HG02973 (cell line): ENCODE measurements around the gene NR2F6.

ENCODE experiments used
- ATAC-seq: cut with Tn5 transposase; IDR thresholded peaks from one replicate; pipeline ENCODE4 v1.9.1; 2021; ENCODE audit warnings: moderate library complexity; ENCODE audit not compliant: unreplicated experiment

Gene NR2F6

GRCh38 chr19:17264641-17264979 is 18.9 kb upstream of the NR2F6 start, which contains the start of gene USHBP1:
Gene USHBP1, minus strand, starts transcription at chr19:17264745. Its CDS starts 446 bp downstream, at chr19:17264299.
- ATAC-seq: no peak

GRCh38 chr19:17263712-17264640 is 18.3 kb upstream of the NR2F6 start:
- ATAC-seq: no peak

DNA sequence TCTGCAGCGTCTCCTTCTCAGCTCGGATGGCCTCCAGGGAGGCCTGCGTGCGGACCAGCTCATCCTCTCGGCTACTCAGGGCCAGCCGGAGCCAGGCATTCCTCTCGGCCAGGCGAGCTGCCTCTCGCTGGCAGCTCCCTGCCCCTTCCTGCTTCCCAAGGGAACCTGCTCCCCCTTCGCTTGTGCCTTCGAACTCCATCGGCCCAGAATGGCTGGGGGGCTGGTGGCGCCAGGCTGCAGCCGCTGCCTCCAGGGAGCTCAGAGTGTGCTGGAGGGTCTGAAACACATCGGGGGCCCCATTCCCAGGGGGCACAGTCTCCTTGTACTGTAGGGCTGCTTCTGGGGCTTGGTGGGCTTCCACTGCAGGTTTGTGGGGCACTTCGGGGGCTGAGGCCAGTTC is 16.8 kb upstream of the NR2F6 start:
- no peak for ATAC-seq

DNA sequence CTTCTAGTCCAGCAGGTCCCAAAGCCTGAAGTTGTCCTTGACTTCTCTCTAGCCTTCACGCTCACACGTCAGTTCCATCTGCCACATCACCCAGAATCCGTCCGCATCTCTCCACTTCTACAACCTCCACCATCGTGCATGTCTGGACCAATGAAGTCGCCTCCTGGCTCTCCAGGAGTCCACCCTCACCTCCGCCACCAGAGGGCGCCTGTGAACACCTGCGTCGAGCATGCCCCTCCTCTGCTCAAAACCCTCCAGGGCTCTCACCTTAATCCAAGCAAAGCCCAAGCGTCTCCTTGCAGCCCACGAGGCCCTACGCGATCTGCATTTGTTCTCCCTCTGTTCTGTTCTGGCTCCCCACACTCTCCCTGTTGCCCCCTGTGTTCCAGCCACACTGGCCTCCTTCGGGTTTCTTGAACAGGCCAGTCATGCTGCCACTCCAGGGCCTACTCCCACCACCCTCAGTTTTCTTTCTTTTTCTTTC is 15.2 kb upstream of the NR2F6 start:
- ATAC-seq: peak; percentile 73

DNA sequence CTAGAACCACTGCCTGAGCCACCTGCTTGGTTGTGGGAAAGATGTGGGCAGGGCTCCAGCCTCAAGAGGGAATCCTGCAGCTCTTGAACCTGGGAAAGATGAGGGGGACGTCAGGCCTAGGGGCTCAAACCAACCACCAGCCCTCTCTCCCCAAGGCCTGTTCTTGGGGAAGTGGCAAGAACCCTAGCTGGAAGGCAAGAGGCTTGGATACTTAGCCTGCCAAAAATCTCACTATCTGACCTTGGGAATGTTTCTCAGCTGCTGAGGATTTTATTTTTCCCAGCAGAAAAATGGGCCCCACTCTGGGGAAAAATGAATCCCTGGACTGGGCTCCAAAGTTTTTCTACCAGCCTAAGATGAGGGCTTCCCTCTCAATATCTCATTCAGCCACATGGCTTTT is 14.2 kb upstream of the NR2F6 start:
- ATAC-seq: no peak

DNA sequence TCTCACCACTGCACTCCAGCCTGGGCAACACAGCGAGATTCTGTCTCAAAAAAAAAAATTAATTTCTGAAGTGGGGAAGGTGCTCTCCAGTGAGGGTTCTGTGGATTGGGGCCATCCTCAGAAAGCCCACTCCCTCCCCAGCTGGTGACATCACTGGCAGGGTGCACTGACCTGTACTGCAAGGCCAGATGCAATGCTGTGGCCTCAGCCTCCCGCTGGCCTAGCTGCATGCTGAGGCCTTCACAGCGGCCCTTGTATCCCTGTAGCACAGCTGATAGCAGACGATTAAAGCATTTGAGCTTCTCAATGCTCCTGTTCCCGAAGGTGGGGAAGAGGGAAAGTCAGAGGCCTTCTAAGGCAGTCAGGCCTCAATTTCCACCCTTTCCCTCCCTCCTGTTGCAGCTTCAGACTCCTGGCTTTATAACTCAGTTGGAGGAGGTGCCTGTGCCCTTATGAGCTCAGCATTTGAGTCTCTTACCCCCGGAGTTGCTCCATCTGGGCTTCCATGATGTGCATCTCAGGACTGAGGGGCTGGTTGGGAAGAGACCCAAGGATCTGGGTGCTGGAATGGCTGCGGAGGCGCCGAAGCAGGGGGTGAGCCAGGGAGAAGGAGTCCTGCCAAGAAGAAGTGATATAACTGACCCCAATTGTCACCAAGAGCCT is 13.5 kb upstream of the NR2F6 start:
- no peak for ATAC-seq

DNA sequence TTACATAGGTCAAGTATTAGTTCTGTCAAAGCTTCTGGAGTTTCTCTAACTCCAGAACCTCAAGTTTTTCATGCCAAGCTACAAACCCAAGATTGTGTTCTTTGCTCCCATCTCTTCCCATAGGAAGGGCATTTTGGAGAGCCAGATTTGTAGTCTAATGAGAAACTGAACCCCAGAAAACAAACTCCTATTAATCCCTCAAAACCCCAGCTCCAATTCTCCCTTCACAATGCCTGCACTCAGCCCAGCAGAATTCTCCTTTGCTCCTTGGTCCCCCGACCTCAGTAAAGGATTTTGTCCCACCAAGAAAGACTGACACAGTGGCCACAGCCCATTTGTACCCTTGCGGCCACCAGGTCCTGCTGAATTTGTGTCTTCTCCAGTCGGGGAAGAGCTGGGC is 10.4 kb upstream of the NR2F6 start:
- ATAC-seq: no peak

DNA sequence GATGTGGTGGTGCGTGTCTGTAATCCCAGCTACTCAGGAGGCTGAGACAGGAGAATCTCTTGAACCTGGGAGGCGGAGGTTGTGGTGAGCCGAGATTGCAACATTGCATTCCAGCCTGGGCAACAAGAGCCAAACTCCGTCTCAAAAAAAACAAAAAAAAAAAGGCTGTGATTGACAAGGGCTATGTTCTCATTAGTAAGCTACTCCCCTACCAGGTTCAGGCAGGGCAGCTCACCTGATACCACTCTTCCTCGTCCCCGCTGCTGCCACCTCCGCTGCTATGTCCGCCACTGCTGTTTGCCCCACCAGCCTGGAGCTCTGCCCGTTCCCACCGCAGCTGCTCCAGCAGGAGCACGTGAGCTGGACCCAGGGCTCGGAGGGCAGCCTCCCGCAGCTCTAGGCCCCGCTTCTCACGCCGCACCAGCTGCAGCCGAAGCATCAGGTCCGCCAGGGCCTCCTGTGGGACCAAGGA is 9.5 kb upstream of the NR2F6 start:
- no peak for ATAC-seq

DNA sequence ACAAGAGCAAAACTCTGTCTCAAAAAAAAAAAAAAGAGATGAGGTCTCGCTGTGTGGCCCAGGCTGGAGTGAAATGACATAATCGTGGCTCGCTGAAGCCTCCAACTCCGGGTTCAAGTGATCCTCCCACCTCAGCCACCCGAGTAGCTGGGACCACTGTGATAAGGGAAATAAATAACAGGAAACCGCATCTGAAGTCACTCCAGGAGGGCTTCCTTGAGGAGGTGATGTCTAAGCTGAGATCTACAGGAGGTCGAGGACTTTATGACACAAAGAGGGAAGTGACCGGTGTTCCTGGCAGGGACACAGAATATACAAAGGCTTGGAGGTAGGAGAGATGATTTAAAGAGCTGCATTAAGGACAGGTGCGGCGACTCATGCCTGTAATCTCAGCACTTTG is 8.9 kb upstream of the NR2F6 start:
- ATAC-seq: no peak

GRCh38 chr19:17249887-17250548 is 4.3 kb upstream of the NR2F6 start:
- ATAC-seq: no peak

DNA sequence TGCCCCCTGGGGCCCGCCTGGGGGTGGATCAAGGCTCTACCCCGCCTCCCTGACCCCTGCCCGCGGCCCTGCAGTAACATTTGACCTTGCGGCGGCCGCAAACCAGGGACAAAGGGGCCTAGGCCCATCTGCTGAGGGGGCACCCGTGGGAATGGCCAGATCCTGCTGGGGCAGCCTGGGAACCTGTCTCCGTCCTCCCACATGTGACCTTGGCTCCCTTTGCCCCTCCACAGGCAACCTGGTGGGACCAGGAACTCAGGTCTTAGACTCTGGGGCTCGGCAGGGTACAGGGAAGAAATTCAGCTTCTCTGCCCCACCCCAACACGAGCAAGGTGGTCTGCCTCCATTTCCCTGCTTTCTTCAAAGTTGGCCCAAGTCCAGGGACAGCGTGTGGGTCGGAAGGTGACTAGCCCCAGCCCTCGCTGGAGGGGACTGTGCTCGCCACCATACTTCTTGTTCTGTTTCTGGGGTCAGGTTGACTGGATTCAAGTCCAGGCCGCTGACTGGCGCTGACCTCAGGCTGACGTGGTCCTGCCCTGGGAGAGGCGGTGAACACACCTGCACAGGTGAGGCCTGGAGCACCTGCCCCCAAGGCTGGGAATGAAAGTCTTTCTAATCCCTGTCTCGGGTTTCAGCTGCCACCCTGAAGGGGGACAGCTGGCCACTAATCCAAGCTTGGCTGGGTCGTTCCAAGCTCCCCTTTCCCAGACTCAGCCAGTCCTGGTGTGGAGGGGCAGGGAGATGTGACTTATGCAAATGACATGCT is 2.5 kb upstream of the NR2F6 start:
- ATAC-seq: no peak

DNA sequence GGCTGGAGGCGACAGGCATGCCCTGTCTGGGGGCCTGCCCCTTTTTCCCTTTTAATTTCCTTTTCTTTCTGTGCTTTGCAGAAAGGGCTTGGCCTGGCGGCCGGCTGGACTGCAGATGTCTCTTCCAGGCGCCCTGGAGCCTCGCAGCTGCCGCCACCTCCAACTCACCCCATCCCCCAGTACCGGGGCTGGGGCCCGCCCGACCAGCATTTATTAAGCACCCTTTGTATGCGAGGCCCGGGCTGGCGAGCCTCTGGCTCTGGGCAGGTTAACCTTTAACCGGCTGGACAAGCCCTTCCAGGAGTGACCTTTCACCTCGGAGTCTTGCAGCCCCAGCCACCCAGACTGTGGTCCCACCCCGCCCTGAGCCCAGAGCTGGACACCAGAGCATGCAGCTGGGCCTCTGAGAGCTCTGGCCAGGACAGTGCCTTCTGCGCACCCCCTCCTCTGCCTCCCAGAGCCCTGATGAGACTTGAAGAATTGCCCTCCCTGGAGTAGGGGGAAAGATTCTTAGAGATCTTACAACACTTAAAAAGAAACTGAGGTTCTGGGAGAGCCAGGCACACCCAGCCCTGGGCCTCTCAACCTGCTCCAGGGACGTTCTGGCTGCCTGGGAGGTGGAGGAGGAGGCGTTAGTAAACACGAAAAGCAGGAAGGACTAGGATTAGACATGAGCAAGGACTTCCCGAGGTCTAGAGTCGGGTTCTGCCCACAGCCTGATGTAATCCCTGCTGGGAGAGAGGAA is 1.1 kb upstream of the NR2F6 start:
- no peak for ATAC-seq

DNA sequence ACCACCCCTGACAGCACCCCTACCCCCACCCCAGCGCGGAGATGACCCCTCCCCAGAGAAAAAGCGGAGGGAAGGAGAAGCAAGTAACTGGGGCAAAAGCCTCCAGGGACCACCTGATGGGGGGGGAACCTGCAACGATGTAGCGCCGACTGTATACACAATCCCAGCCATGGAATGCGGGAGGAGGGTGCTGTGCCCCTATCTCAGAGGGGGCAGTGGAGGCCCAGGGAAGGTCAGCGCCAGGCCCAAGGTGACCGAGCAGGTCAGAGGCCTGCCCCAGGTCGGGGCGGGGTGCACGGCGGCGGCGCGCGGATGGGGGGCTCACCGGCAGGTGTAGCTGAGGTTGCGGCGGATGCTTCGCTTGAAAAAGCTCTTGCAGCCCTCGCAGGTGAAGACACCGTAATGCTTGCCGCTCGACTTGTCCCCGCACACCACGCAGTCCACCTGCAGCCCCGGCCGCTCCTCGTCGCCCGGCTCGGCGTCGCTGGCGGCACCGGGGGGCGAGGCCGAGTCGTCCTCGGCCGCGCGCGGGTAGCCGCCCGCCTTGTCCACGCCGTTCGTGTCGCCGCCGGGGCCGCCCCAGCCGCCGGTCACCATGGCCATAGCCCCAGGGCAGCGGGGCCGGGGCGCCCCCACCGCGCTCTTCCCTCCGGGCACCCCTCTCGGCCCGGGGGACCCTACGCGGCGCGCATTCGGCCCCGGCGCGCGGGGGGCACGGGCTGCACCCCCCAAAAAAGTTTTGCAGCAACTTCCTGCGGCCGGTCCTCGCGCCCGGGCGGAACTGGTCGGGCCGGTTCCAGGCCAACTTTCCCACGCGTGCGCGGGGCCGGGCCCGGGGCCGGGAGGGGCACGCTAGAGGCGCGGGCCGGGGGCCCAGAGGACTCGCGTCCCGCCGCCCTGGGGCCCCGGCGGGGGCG is 843 bp downstream of the NR2F6 start:
- ATAC-seq: no peak

GRCh38 chr19:17243830-17244617 is 1.7 kb downstream of the NR2F6 start:
- ATAC-seq: no peak

DNA sequence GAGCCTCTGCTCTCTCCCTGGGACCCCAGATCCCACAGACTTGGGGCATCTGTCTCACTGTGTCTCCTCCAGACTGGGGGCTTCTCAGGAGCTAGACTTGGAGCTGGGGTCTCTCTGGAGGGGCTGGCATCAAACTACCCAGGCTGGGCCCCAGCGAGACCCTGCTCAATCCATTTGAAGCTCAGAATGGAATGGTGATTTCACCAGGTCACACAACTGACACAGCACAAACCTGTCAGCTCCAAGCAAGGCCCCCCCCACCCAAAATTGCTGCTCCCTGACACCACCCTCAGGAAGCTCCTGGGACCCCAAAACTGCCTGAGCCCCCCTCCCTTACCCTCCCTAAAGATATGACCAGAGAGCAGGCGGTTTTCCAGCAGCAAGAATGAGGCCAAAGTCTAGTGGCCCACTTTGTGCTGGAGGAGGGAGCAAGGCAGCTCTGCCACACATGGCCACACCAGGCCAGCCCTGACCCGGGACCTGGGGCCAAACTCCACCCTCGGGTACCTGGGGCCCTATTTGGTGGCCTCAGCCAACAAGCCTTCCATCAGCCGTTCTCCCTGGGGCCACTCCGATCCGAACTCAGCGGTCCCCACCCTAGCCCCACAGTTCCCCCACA is 2.4 kb downstream of the NR2F6 start:
- ATAC-seq: no peak

GRCh38 chr19:17242431-17243208 is 3.1 kb downstream of the NR2F6 start:
- no peak for ATAC-seq

DNA sequence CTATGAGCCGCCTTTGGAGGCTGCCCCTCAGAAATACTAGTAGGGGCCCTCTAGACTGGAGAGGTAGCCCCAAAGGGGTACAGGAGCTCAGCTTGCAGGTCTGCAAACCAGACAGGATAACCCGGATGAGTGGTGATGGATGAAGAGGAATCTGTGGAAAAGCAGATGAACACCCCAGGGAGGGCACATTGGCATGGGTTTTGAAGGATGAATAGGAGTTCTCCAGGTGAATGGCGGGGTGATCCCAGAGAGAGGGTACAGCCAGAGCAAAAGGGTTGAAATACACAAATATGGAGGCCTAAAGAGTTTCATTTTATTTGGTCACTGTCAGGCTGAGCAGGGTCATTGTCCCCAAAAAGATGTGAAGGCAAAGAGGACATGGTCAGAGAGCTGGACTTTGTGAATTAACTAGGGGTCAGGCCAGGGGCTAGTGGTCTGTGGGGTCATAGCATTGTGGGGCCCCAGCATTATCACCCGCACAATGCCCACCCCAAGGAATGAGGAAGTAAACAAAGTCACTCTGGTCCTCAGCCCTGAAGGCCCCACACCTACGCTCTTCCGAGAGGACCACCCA is 4.8 kb downstream of the NR2F6 start:
- ATAC-seq: no peak
